SU-DHL-6 (cell line): ENCODE measurements around the gene SLC39A11.

Experiments used
- CTCF ChIP-seq: fragments of 200-600 bp; sonication (generic); IDR thresholded peaks from one replicate; pipeline ENCODE4 v1.5.1; 2017; ENCODE audit warnings: antibody characterized with exemption, mild to moderate bottlenecking, low read length, moderate library complexity; ENCODE audit not compliant: insufficient read depth, poor library complexity, severe bottlenecking
- EZH2phosphoT487 ChIP-seq: fragments of 200-600 bp; sonication (generic), shearing (Covaris generic); conservative IDR thresholded peaks from 2 replicates; pipeline ENCODE4 v1.6.1; 2018; ENCODE audit warnings: mild to moderate bottlenecking, antibody characterized with exemption, low read length, moderate library complexity, mixed read lengths

- TF ChIP-seq CTCF (no peak), EZH2phosphoT487 (no peak)
Measured at GRCh38 chr17:73071066-73071999, 21.2 kb downstream of the SLC39A11 start.
